Muscle layer of duodenum (tissue), 2 donors: ENCODE results near the gene TMLHE.
A peak's percentile ranks its signal among the peaks of the same experiment; 100 is the strongest.
"Not testable (repeated sequence)": the region's sequence is repeated elsewhere in the genome, so short reads cannot be mapped to it uniquely, and the experiment has no call there.

Source experiments
- H3K27ac ChIP-seq: one replicate; pipeline ENCODE4 v1.7.0; 2013; ENCODE audit warnings: mild to moderate bottlenecking, low read length
- H3K27me3 ChIP-seq: one replicate; pipeline ENCODE4 v1.7.0; 2013; ENCODE audit warnings: low read depth, mild to moderate bottlenecking, control low read depth, low read length
- H3K36me3 ChIP-seq, 2 donors: one replicate each; pipeline ENCODE4 v1.7.0; 2013; ENCODE audit warnings: low read length in 2 of 2, control low read depth in 1 of 2, mild to moderate bottlenecking in 1 of 2; ENCODE audit not compliant: insufficient read depth in 2 of 2, control insufficient read depth in 1 of 2
- H3K4me1 ChIP-seq, 2 donors: one replicate each; pipeline ENCODE4 v1.7.0; 2013; ENCODE audit warnings: low read length in 2 of 2, mild to moderate bottlenecking in 2 of 2, control low read depth in 1 of 2, moderate library complexity in 1 of 2; ENCODE audit not compliant: insufficient read depth in 2 of 2, control insufficient read depth in 1 of 2
- H3K4me3 ChIP-seq, 2 donors: one replicate each; pipeline ENCODE4 v1.7.0; 2013; ENCODE audit warnings: low read length in 2 of 2, low read depth in 1 of 2, mild to moderate bottlenecking in 1 of 2
- H3K9me3 ChIP-seq, 2 donors: one replicate each; pipeline ENCODE4 v1.7.0; 2013; ENCODE audit warnings: low read length in 2 of 2, control low read depth in 1 of 2, mild to moderate bottlenecking in 1 of 2; ENCODE audit not compliant: control insufficient read depth in 1 of 2
- donor health status: healthy.

TMLHE gene

DNA sequence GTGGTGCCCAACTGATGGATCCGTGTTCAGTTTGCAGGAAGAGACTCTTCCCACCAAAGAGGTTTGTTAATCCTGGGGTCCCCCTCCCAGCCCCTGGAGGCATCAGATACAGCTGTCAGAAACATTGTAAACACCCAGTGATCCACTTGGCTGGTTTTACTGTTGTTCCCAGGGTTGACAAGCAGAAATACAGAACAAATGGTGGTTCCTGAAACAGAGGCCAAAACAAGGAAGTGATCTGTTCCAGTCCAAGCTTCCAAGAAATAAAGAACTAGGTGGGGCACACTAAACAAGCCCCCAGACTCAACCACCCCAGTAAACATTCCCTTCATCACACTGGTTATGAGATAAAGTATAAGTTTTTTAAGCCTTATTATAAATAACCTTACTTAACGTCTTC lies 1.4 kb downstream of the TMLHE start:
- Histone ChIP-seq H3K27ac (peak overlapping the region; percentile 93), H3K36me3 (no peaks in the 10 kb centered on the region), H3K9me3 (no peaks in the 10 kb centered on the region), H3K4me1 (peaks cover 0 to 6% of the 10 kb centered on the region in 2 donors), H3K27me3 (no peaks in the 10 kb centered on the region), H3K4me3 (peak overlapping the region; percentile 76 to 87)

DNA sequence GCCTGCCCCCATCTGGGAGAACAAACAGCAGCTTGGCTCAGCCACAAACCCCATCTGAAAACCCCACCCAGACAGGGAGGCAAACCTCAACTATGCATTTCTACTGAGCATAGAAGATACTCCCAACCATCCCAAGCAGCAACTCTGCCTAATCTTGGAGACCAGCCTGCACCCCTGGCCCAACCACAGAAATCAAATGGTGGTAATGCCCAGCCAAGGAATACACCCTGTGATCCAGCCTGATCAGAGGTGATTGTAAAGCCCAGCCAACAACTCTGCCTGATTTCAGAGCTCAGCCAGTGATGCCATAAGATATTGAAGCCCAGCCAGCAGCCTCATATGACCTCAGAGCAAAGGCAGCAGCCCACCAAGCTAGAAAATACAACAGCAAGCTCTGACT lies 19.8 kb downstream of the TMLHE start:
- H3K9me3 ChIP-seq, result peaks cover 0 to 9% of the 10 kb centered on the region in 2 donors
- H3K4me3 ChIP-seq, result no peak overlapping the region
- H3K27ac ChIP-seq, result no peak overlapping the region
- no peaks in the 10 kb centered on the region for H3K36me3 ChIP-seq
- H3K4me1 ChIP-seq, result no peaks in the 10 kb centered on the region
- no peaks in the 10 kb centered on the region for H3K27me3 ChIP-seq

DNA sequence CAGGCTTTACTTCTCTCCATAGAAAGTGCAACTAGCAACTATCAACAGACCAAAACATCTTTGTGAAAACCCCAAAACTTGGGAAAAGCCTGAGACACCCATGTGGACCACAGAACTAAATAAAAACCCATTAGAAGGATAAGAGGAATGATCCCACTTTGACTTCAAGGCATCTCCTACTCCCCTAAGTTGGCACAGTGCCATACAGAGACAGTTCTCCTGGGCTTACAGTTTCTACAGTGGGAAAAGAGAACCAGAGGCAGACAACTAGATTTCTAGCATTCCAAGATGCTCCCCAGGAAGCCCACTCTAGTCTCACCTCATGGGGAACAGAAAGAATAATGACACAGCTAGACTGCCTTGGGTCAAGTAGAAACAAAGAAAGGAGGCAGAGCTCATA lies 20.4 kb downstream of the TMLHE start:
- Histone ChIP-seq H3K27me3 (no peaks in the 10 kb centered on the region), H3K4me3 (no peak overlapping the region), H3K27ac (no peak overlapping the region), H3K36me3 (no peaks in the 10 kb centered on the region), H3K4me1 (no peaks in the 10 kb centered on the region), H3K9me3 (peaks cover 0 to 9% of the 10 kb centered on the region in 2 donors)

DNA sequence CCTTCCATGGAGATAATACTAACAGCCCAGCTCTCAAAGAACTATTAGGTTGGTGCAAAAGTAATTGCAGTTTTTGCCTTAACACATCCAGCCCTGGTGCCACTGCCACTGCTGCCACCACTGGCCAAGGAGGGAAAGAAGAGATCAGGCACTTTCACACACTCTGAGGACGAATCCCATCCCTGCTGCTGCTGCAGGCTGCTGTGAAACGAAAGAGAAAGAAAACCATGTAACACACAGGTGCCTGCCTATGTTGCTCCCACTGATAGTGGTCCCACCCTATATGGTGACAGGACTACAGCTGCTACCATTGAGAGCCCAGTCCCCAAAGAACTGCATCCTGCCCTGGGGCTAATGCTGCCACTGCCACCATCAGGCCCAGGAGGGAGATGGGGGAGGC lies 35.1 kb downstream of the TMLHE start:
- Histone ChIP-seq H3K4me1 (no peaks in the 10 kb centered on the region), H3K9me3 (no peaks in the 10 kb centered on the region), H3K4me3 (no peak overlapping the region), H3K36me3 (no peaks in the 10 kb centered on the region), H3K27ac (no peak overlapping the region), H3K27me3 (no peaks in the 10 kb centered on the region)

DNA sequence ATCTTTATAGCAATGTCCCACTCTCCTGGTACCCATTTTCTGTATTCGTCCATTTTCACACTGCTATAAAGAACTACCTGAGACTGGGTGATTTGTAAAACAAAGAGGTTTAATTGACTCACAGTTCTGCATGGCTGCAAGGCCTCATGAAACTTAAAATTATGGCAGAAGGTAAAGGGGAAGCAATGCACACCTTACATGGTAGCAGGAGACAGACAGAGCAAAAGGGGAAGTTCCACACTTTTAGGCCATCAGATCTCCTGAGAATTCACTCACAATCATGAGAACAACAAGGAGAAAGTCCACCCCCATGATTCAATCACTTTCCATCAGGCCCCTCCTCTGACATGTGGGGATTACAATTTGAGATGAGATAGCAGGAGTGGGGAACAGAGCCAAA lies 49.7 kb downstream of the TMLHE start:
- Histone ChIP-seq H3K27ac (no peak overlapping the region), H3K4me3 (no peak overlapping the region), H3K36me3 (no peaks in the 10 kb centered on the region), H3K27me3 (no peaks in the 10 kb centered on the region), H3K4me1 (no peaks in the 10 kb centered on the region), H3K9me3 (no peaks in the 10 kb centered on the region)

DNA sequence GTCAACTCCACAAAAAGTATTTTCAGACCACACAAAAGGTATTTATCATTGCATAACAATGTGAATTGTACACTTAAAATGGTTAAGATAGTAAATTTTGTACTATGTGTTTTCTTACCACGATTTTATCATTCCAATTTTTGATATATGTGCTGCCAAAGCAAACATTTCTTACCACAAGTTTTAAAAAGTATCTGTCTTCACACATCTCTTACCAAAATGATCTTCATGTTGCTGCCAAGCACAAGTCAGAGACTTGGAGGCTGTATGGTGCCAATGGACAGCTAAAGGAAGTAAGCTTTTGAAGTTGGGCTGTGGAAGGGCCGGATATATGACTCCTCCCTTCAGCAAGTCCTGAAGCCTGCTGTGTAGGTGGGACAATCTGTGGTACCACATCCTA lies 67.9 kb downstream of the TMLHE start:
- H3K36me3 ChIP-seq, result peaks cover 9 to 31% of the 10 kb centered on the region in 2 donors
- no peak overlapping the region for H3K4me3 ChIP-seq
- no peak overlapping the region for H3K27ac ChIP-seq
- no peaks in the 10 kb centered on the region for H3K4me1 ChIP-seq
- H3K27me3 ChIP-seq, result no peaks in the 10 kb centered on the region
- peaks cover 0 to 10% of the 10 kb centered on the region in 2 donors for H3K9me3 ChIP-seq

DNA sequence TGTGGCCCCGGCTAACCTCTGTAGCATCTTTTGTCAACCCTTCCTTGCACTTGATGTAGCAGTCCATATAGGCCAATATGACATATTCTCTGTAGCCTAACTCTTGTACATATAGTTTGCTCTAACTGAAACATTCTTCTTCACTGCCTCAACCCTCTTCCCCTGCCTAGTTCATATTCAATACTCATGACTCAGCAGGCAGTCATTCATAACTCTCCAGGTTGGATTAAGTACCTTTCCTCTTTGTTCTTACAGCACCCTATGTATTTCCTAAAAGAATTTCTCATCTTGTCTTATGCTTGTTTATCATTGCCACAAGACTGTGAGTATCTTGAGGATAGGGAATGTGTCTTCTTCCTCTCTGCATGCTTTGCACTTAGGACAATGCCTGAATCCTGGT lies 76.9 kb downstream of the TMLHE start:
- H3K36me3 ChIP-seq, result no peaks in the 10 kb centered on the region
- no peak overlapping the region for H3K27ac ChIP-seq
- no peaks in the 10 kb centered on the region for H3K27me3 ChIP-seq
- H3K4me3 ChIP-seq, result no peak overlapping the region
- H3K4me1 ChIP-seq, result no peaks in the 10 kb centered on the region
- no peaks in the 10 kb centered on the region for H3K9me3 ChIP-seq

DNA sequence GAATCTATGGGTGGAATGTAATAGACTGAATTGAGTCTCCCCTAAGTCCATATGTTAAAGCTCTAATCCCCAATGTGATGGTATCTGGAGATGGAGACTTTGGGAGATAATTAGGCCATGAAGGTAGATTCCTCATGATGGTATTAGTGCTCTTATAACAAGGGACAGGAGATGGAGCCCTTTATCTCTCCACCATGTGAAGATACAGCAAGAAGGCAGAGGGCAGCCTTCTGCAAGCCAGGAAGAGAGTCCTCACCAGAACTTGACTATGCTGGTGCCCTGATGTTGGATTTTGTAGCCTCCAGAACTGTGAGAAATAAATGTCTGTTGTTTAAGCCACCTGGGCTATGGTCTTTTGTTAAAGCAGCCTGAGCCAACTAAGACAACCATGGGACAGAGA lies 78.0 kb downstream of the TMLHE start:
- Histone ChIP-seq H3K36me3 (peaks cover 0 to 2% of the 10 kb centered on the region in 2 donors), H3K27me3 (no peaks in the 10 kb centered on the region), H3K4me1 (no peaks in the 10 kb centered on the region), H3K9me3 (no peaks in the 10 kb centered on the region), H3K4me3 (no peak overlapping the region), H3K27ac (no peak overlapping the region)

DNA sequence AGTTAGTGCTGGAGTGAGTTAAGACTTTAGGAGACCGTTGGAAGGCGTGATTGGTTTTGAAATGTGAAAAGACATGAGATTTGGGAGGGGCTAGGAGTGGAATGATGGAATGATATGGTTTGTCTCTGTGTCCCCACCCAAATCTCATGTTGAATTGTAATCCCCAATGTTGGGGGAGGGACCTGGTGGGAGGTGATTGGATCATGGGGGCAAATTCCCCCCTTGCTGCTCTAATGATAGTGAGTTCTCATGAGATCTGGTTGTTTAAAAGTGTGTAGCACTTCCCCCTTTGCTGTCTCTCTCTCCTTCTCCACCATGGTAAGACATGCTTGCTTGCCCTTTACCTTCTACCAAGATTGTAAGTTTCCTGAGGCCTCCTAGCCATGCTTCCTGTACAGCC lies 85.7 kb downstream of the TMLHE start:
- H3K27me3 ChIP-seq, H3K4me3 ChIP-seq, H3K4me1 ChIP-seq, H3K27ac ChIP-seq, H3K9me3 ChIP-seq: not testable (repeated sequence)
- peaks cover 16 to 18% of the 10 kb centered on the region in 2 donors for H3K36me3 ChIP-seq

DNA sequence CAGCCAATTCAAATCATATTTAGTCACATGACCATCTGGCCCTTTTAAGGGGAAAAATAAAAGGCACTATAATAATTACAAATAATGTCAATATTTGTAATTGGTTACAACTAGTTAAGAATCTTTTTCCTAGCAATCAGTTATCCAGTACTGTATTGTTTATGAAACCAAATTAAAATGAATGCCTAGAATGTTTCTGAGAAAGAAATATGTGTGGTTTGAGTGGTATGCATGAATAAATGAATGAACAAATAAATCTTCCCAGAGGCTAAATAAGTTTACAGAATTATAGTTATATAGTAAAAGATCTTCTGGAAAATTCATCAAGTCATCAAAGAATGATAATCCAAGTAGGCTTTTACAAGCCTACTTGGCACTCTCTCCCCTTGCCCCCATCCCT lies 98.5 kb downstream of the TMLHE start:
- Histone ChIP-seq H3K4me3 (no peak overlapping the region), H3K27ac (no peak overlapping the region), H3K9me3 (no peaks in the 10 kb centered on the region), H3K4me1 (no peaks in the 10 kb centered on the region), H3K27me3 (no peaks in the 10 kb centered on the region), H3K36me3 (peaks cover 15% of the 10 kb centered on the region in 2 donors)

DNA sequence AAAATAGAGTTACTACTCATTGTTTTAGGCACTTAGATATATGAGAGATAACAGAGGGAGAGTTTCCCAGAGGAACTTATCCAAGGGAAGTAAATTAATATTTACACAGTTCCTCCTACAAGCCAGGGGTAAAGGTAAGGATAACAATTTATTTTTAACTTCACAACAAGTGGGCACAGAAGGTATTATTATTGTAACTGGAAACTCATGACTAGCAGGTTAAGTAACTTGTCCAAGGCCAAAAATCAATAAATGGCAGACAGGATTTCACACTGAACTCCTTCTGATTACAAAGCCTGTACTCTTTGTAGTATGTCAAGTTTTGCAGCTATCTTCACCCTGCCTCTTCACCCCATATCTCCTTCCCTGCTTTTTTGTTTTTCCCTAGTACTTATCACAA lies 107.5 kb downstream of the TMLHE start:
- H3K9me3 ChIP-seq, result no peaks in the 10 kb centered on the region
- H3K4me1 ChIP-seq, result no peaks in the 10 kb centered on the region

DNA sequence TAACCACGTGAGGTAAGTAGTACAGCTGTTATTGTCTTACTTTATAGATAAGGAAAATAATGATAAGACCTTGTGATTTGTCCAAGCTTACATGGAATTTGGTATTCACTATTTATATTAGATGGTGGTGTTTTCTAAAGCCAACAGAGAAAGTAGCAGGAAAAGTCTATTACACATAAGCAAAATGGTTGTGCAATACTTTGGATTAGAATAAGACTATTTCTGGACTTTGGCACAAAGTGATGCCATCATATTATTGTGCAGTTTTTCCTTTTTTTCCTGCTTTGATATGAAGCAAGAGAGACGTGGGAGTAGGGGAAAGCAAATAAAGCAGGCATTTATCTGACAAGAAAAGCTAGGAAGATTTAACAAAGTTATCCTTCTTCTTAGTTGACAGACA lies 117.6 kb downstream of the TMLHE start:
- not testable (repeated sequence) for H3K9me3 ChIP-seq, H3K36me3 ChIP-seq, H3K4me3 ChIP-seq, H3K4me1 ChIP-seq, H3K27ac ChIP-seq, H3K27me3 ChIP-seq

More for the DNA sequence above, 107.5 kb downstream of the TMLHE start:
- no peak overlapping the region for H3K27ac ChIP-seq
- H3K4me3 ChIP-seq, result no peak overlapping the region
- peaks cover 0 to 9% of the 10 kb centered on the region in 2 donors for H3K36me3 ChIP-seq
- no peaks in the 10 kb centered on the region for H3K27me3 ChIP-seq
